ENCODE data around the gene TACC2. TPM values are rescaled to one million over a fixed set of nuclear protein-coding genes. Genes with fewer than 3 reads are reported as not detected.

TACC2 gene
- total RNA-seq, 2 experiments from 2014 or later = not detected

- no peaks in the 10 kb centered on the region for H3K4me1 ChIP-seq (ENCODE audit: insufficient read depth, low read length, poor library complexity, severe bottlenecking)
- peak; percentile 15 for DNase-seq (ENCODE audit: low spot score)
- no peak overlapping the region for H3K4me2 ChIP-seq (ENCODE audit: low read length)
- H3K36me3 ChIP-seq (ENCODE audit: insufficient read depth, low read length) = no peaks in the 10 kb centered on the region
- CTCF ChIA-PET (ENCODE audit: unreplicated experiment) = no interaction called here
- no peaks in the 10 kb centered on the region for H3K79me2 ChIP-seq (ENCODE audit: insufficient read depth, low read depth, low read length)
- H4K20me1 ChIP-seq (ENCODE audit: insufficient read depth, low read length) = no peaks in the 10 kb centered on the region
- H3K9me3 ChIP-seq (ENCODE audit: low read length) = no peaks in the 10 kb centered on the region
- intact Hi-C loops (cut with micrococcal nuclease; ENCODE audit: unreplicated experiment) = no loop called here
- no peak overlapping the region for H3K4me3 ChIP-seq (ENCODE audit: low read depth, low read length, poor library complexity, severe bottlenecking)
- no peak overlapping the region for H3K27ac ChIP-seq (ENCODE audit: low read depth, low read length, poor library complexity, severe bottlenecking)
- no TSS peak for BruUV-seq (replicated peaks)
- TF ChIP-seq CTCF (conservative IDR thresholded peaks at IDR 0.05; ENCODE audit: low read length) = peak; percentile 88
- TF ChIP-seq EZH2phosphoT487 (IDR thresholded peaks at IDR 0.05; ENCODE audit: borderline replicate concordance, low read depth, low read length) = no peak
- H2AFZ ChIP-seq (ENCODE audit: low read length) = no peak overlapping the region
- no peaks in the 10 kb centered on the region for H3K9me2 ChIP-seq (ENCODE audit: insufficient read depth, low read length)
- POLR2A ChIA-PET = no interaction called here
Observed at GRCh38 chr10:122142641-122143237, 153.8 kb downstream of the TACC2 start.

GRCh38 chr10:122143238-122143841, 154.4 kb downstream of the TACC2 start:
- no peak for TF ChIP-seq CTCF (conservative IDR thresholded peaks at IDR 0.05; ENCODE audit: low read length)
- no peak for TF ChIP-seq EZH2phosphoT487 (IDR thresholded peaks at IDR 0.05; ENCODE audit: borderline replicate concordance, low read depth, low read length)
- Histone ChIP-seq H3K9me3 (ENCODE audit: low read length) (no peaks in the 10 kb centered on the region), H3K9me2 (ENCODE audit: insufficient read depth, low read length) (no peaks in the 10 kb centered on the region), H3K4me1 (ENCODE audit: insufficient read depth, low read length, poor library complexity, severe bottlenecking) (no peaks in the 10 kb centered on the region), H3K4me2 (ENCODE audit: low read length) (no peak overlapping the region), H3K79me2 (ENCODE audit: insufficient read depth, low read depth, low read length) (no peaks in the 10 kb centered on the region), H4K20me1 (ENCODE audit: insufficient read depth, low read length) (no peaks in the 10 kb centered on the region), H3K36me3 (ENCODE audit: insufficient read depth, low read length) (no peaks in the 10 kb centered on the region), H3K4me3 (ENCODE audit: low read depth, low read length, poor library complexity, severe bottlenecking) (no peak overlapping the region), H2AFZ (ENCODE audit: low read length) (no peak overlapping the region), H3K27ac (ENCODE audit: low read depth, low read length, poor library complexity, severe bottlenecking) (no peak overlapping the region)
- DNase-seq (ENCODE audit: low spot score) = no peak
- ChIA-PET CTCF (ENCODE audit: unreplicated experiment) (no interaction called here), POLR2A (no interaction called here)
- no TSS peak for BruUV-seq (replicated peaks)
- intact Hi-C loops (cut with micrococcal nuclease; ENCODE audit: unreplicated experiment) = no loop called here

- no TSS peak for BruUV-seq (replicated peaks)
- ChIA-PET POLR2A (no interaction called here), CTCF (ENCODE audit: unreplicated experiment) (no interaction called here)
- no peak for TF ChIP-seq EZH2phosphoT487 (IDR thresholded peaks at IDR 0.05; ENCODE audit: borderline replicate concordance, low read depth, low read length)
- no peak for TF ChIP-seq CTCF (conservative IDR thresholded peaks at IDR 0.05; ENCODE audit: low read length)
- H3K4me2 ChIP-seq (ENCODE audit: low read length) = no peak overlapping the region
- no peaks in the 10 kb centered on the region for H3K79me2 ChIP-seq (ENCODE audit: insufficient read depth, low read depth, low read length)
- no peaks in the 10 kb centered on the region for H3K36me3 ChIP-seq (ENCODE audit: insufficient read depth, low read length)
- no peak overlapping the region for H3K4me3 ChIP-seq (ENCODE audit: low read depth, low read length, poor library complexity, severe bottlenecking)
- no peaks in the 10 kb centered on the region for H3K4me1 ChIP-seq (ENCODE audit: insufficient read depth, low read length, poor library complexity, severe bottlenecking)
- H4K20me1 ChIP-seq (ENCODE audit: insufficient read depth, low read length) = no peaks in the 10 kb centered on the region
- H3K9me2 ChIP-seq (ENCODE audit: insufficient read depth, low read length) = no peaks in the 10 kb centered on the region
- no peak overlapping the region for H2AFZ ChIP-seq (ENCODE audit: low read length)
- H3K27ac ChIP-seq (ENCODE audit: low read depth, low read length, poor library complexity, severe bottlenecking) = no peak overlapping the region
- H3K9me3 ChIP-seq (ENCODE audit: low read length) = no peaks in the 10 kb centered on the region
- intact Hi-C loops (cut with micrococcal nuclease; ENCODE audit: unreplicated experiment) = no loop called here
- no peak for DNase-seq (ENCODE audit: low spot score)
Observed at GRCh38 chr10:122144199-122144598, 155.2 kb downstream of the TACC2 start.

All from OCI-LY7 (cell line).